ENCODE measurements around the gene GALNT9. TPM values are rescaled to one million over a fixed set of nuclear protein-coding genes. Genes with fewer than 3 reads are reported as not detected.

Gene GALNT9
- total RNA-seq, 1 experiment from 2014 or later = 2.6 TPM

GRCh38 chr12:132170637-132171292 is 158.6 kb downstream of the GALNT9 start:
- no peak overlapping the region for H3K4me2 ChIP-seq (ENCODE audit: low read length)
- no peaks in the 10 kb centered on the region for H3K9me2 ChIP-seq (ENCODE audit: insufficient read depth)
- H3K9ac ChIP-seq (ENCODE audit: low read length) = no peak overlapping the region
- no peaks in the 10 kb centered on the region for H3K27me3 ChIP-seq (ENCODE audit: insufficient read depth, low read length)
- H4K20me1 ChIP-seq (ENCODE audit: insufficient read depth) = no peaks in the 10 kb centered on the region
- H3K79me2 ChIP-seq (ENCODE audit: insufficient read depth, low read length) = no peaks in the 10 kb centered on the region
- no peak for DNase-seq (ENCODE audit: low read depth, low spot score)
- H3K9me3 ChIP-seq (ENCODE audit: control insufficient read depth in 1 of 2, insufficient read depth in 1 of 2, low read depth in 1 of 2, low read length in 2 of 2) = no peaks in the 10 kb centered on the region
- intact Hi-C loops (cut with micrococcal nuclease) = no loop called here
- H3K4me1 ChIP-seq (ENCODE audit: control insufficient read depth in 1 of 2, insufficient read depth in 2 of 2, low read length in 2 of 2) = no peaks in the 10 kb centered on the region
- H2AFZ ChIP-seq (ENCODE audit: low read depth, low read length, poor library complexity, severe bottlenecking) = no peak overlapping the region
- no peaks in the 10 kb centered on the region for H3K36me3 ChIP-seq (ENCODE audit: control insufficient read depth in 1 of 2, insufficient read depth in 2 of 2, low read length in 2 of 2)
- RAD21 ChIA-PET (ENCODE audit: low non-redundant PET in 1 of 2, low total read pairs in 2 of 2, uncharacterized antibody in 2 of 2, unreplicated experiment in 2 of 2) = no interaction called here
- no TSS peak for BruUV-seq (replicated peaks)
- no peak for ATAC-seq
- no peak overlapping the region for H3K4me3 ChIP-seq (replicated peaks in 1 of 2; ENCODE audit: low read depth in 1 of 2, low read length in 2 of 2)
- H3K27ac ChIP-seq (ENCODE audit: low read depth, low read length) = no peak overlapping the region
- POLR2A ChIA-PET = no interaction called here
- TF ChIP-seq RAD21 (IDR thresholded peaks at IDR 0.05; ENCODE audit: low read depth) (no peak), CBX3 (IDR thresholded peaks at IDR 0.05; ENCODE audit: low read depth) (no peak), TCF7L2 (IDR thresholded peaks at IDR 0.05; ENCODE audit: borderline replicate concordance, extremely low read depth, insufficient read depth, insufficient read length) (no peak), EZH2 (IDR thresholded peaks at IDR 0.05) (no peak), ATF3 (IDR thresholded peaks at IDR 0.05) (no peak), EZH2phosphoT487 (IDR thresholded peaks at IDR 0.05; ENCODE audit: borderline replicate concordance) (no peak), ELF1 (IDR thresholded peaks at IDR 0.05; ENCODE audit: borderline replicate concordance, low read depth) (no peak), JUND (IDR thresholded peaks at IDR 0.05) (no peak), FOSL1 (IDR thresholded peaks at IDR 0.05; ENCODE audit: low read depth) (no peak)
- CTCF ChIA-PET = no interaction called here

GRCh38 chr12:132170094-132170636 is 159.2 kb downstream of the GALNT9 start:
- Histone ChIP-seq H3K9ac (ENCODE audit: low read length) (no peak overlapping the region), H4K20me1 (ENCODE audit: insufficient read depth) (no peaks in the 10 kb centered on the region), H3K4me3 (replicated peaks in 1 of 2; ENCODE audit: low read depth in 1 of 2, low read length in 2 of 2) (no peak overlapping the region), H3K4me1 (ENCODE audit: control insufficient read depth in 1 of 2, insufficient read depth in 2 of 2, low read length in 2 of 2) (no peaks in the 10 kb centered on the region), H3K27ac (ENCODE audit: low read depth, low read length) (no peak overlapping the region), H2AFZ (ENCODE audit: low read depth, low read length, poor library complexity, severe bottlenecking) (no peak overlapping the region), H3K9me2 (ENCODE audit: insufficient read depth) (no peaks in the 10 kb centered on the region), H3K9me3 (ENCODE audit: control insufficient read depth in 1 of 2, insufficient read depth in 1 of 2, low read depth in 1 of 2, low read length in 2 of 2) (no peaks in the 10 kb centered on the region), H3K36me3 (ENCODE audit: control insufficient read depth in 1 of 2, insufficient read depth in 2 of 2, low read length in 2 of 2) (no peaks in the 10 kb centered on the region), H3K4me2 (ENCODE audit: low read length) (no peak overlapping the region), H3K79me2 (ENCODE audit: insufficient read depth, low read length) (no peaks in the 10 kb centered on the region), H3K27me3 (ENCODE audit: insufficient read depth, low read length) (no peaks in the 10 kb centered on the region)
- ChIA-PET RAD21 (ENCODE audit: low non-redundant PET in 1 of 2, low total read pairs in 2 of 2, uncharacterized antibody in 2 of 2, unreplicated experiment in 2 of 2) (no interaction called here), POLR2A (no interaction called here), CTCF (no interaction called here)
- DNase-seq (ENCODE audit: low read depth, low spot score) (no peak), ATAC-seq (no peak)
- intact Hi-C loops (cut with micrococcal nuclease) = no loop called here
- BruUV-seq (replicated peaks) = no TSS peak
- TF ChIP-seq SP1 (IDR thresholded peaks at IDR 0.05; ENCODE audit: low read depth) (no peak), RAD21 (IDR thresholded peaks at IDR 0.05; ENCODE audit: low read depth) (no peak), REST (IDR thresholded peaks at IDR 0.05; ENCODE audit: low read depth) (no peak), EZH2 (IDR thresholded peaks at IDR 0.05) (no peak), EZH2phosphoT487 (IDR thresholded peaks at IDR 0.05; ENCODE audit: borderline replicate concordance) (no peak), SRF (IDR thresholded peaks at IDR 0.05; ENCODE audit: low read depth) (no peak), JUND (IDR thresholded peaks at IDR 0.05) (no peak), SIN3A (IDR thresholded peaks at IDR 0.05; ENCODE audit: low read depth) (no peak), ZFX (IDR thresholded peaks at IDR 0.05) (no peak), CEBPB (IDR thresholded peaks at IDR 0.05; ENCODE audit: low read depth) (no peak), FOSL1 (IDR thresholded peaks at IDR 0.05; ENCODE audit: low read depth) (no peak), POLR2AphosphoS5 (IDR thresholded peaks at IDR 0.05; ENCODE audit: low read depth, low read length) (no peak)

Data from HCT116 (cell line).